ENCODE measurements around the gene SLC43A2.
"Not testable (repeated sequence)": the region's sequence is repeated elsewhere in the genome, so short reads cannot be mapped to it uniquely, and the experiment has no call there.

The SLC43A2 gene

DNA sequence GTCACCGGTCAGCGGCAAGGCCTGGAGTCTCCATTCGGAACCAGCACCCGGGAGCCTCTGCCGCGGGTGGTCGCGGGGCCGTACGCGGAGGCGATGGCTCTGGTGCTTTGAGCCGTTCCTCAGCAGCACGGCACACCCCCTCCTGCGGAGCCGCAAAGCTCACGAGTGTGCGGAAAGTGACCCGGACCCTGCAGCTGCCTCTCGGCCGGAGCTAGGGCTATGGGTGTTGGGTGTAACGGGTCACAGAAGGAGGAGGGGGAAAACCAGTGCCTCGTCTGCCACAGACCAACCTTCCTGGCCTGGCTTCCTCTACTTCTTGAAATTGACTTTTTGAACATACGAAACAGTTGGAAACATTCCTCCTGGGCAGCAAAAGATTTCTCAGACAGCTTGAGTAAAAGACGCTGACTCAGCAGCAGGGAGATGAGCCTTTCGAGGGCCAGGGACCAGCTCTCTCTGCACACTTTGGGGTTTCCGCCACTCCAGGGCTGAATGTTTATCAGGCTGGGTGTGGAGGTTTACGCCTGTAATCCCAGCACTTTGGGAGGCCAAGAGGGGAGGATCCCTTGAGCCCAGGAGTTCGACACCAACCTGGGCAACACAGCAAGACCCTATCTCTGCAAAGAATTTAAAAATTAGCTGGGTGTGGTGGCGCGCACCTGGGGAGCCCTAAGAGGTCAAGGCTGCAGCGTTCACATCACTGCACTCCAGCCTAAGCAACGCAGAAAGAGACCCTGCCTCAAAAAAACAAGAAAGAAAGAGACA lies 39.6 kb downstream of the SLC43A2 start:
- DNase-seq, result no peak

- DNase-seq, result no peak
Measured at GRCh38 chr17:1584167-1584566, 44.5 kb downstream of the SLC43A2 start.

- no peak for DNase-seq
Measured at GRCh38 chr17:1583556-1583955, 45.1 kb downstream of the SLC43A2 start.

DNA sequence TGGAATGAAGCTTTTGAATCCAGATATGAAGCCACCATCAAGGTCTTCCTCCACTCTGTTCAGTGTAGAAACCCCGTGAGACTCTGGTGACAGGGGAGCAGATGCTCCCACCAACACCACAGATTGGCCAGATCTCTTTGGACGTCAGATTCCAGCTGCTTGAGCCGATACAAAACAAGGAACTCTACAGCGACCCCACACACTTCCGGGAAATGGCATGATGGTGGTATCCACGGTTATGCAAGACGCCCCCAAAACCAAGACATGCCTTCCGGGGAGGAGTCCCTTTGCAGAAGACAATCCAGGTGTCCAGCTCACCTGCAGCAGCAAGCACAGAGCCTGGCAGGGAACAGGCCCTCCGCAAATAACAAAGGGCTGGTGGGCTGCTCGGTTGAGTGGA lies 46.3 kb downstream of the SLC43A2 start:
- DNase-seq, result no peak

DNA sequence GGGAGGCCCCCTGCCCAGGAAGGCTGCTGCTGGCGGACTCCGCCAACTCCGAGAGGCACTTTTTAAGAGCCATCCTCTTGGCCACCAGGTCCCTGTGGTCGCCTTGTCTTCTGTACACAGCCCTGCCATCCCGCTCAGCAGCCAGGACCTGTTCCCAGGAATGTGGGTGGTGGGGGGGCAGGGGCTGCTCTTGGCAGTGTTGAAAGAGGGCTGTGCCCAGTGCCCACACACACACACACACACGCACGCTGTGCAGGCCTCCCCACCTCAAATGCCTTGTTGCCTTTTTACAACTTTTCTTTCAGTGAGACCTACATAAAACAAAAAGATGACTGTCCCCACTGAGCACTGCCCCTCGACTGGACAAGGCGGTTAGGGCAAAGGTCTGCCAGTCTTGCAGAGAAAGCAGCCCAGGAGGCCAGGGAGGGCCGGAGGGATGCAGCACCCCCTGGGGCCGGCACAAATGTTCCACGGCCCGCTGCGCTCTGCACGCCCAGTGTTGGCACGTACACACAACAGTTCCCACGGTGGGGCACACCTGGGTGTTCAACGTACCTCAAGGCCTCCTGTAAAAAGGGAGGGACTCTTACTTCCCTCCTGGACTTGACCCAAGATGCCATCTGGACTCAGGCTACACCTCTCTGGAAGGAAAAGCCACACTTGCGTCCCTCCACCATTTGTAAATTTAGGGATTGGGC lies 47.5 kb downstream of the SLC43A2 start:
- no peak for DNase-seq

DNA sequence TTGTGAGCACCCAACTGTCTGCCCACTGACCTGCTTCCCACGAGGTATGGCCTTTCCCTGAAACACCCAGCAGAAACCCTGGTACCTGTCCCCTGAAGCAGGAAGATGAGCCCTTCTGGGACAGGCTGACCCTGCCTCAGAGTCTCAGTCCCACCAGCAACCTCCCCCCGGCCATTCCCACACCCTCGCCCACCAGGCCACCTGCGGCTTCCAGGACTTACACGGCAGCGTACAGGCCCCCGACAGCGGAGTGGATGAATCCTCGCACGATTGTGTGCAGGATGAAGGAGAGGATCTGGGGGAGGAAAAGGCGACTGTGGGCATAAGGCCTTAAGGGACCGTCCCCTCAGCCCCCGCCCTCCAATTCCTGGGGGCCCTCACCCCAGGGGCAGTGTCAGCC lies 50.6 kb downstream of the SLC43A2 start:
- DNase-seq, result no peak

DNA sequence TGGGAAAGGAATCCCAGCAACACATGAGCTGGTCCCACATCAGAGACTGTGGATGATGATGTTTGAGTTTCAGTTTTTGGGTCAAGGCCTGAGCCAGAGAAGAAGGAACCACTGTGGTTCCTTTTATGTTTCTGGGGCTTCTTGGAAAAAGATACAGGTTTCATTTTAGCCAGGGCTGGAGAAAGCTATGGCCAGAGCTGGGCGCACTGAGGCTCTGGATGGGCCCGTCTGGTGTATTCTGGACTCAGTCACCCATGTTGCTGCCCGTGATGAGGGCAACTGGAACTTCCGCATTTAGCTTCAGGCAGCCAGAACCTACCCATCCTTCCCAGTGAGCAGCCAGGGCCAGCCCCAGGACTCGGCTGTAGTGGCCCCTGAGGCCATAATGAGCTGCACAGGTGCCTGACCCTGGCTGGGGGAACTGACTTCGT lies 51.0 kb downstream of the SLC43A2 start:
- DNase-seq, result no peak

DNA sequence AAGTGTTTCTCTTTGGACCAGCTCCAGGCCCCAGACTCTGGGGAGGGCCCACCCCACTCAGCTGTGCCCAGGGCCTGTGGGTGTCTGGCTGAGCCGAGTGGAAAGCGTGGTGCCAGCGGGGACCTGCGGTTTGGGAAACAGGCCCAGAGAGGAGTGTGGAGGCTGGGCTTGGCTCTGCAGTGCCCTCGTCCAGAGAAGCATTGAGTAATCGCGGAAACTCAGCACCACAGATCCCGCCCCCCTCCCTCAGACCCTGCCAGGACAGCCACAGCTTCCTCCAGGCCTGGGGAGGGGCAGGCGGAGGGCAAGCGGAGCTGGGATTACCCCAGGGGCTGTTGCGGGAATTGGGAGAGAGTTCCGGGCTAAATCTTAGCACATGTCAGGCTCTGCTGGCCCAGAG lies 51.5 kb downstream of the SLC43A2 start:
- DNase-seq, result no peak

DNA sequence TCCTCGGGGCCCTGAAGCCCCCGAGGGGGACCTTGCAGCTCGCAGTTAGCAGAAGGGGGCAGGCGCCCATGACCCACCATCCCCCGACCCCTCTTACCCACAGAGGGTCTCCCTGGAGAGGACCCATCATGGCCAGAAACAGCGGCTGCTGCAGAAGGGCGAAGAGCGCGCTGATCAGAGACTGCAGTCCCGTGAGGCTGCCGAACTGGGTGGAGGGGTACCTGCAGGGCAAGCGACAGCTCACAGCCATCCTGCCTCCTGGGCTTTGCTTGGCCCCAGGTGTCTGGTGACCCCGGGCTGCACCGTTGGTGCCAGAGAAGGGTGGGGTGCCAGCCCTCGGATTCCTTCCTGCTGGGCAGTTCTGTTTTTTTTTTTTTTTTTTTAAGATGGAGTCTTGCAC lies 52.1 kb downstream of the SLC43A2 start:
- no peak for DNase-seq

- no peak for DNase-seq
Measured at GRCh38 chr17:1574697-1575471, 53.8 kb downstream of the SLC43A2 start.

- no peak for DNase-seq
Measured at GRCh38 chr17:1573932-1574696, 54.5 kb downstream of the SLC43A2 start.

DNA sequence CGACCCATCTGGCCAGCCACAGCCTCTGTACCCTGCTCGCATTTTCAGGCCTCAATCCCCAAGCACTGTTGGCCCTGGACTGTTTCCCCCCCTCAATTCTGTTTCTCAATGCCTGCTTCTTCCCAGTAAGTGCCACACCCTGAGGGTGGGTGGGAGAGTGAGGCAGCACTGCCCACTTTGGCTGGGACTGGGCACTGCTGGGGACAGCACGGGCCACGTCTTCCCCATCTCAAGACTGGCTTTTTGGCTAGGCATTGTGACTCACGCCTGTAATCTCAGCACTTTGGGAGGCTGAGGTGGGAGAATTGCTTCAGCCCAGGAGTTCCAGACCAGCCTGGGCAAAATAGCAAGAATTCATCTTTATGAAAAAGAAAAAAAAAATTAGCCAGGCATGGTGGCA lies 56.0 kb downstream of the SLC43A2 start:
- DNase-seq, result not testable (repeated sequence)

- DNase-seq, result no peak
Measured at GRCh38 chr17:1571341-1571704, 57.3 kb downstream of the SLC43A2 start.

DNA sequence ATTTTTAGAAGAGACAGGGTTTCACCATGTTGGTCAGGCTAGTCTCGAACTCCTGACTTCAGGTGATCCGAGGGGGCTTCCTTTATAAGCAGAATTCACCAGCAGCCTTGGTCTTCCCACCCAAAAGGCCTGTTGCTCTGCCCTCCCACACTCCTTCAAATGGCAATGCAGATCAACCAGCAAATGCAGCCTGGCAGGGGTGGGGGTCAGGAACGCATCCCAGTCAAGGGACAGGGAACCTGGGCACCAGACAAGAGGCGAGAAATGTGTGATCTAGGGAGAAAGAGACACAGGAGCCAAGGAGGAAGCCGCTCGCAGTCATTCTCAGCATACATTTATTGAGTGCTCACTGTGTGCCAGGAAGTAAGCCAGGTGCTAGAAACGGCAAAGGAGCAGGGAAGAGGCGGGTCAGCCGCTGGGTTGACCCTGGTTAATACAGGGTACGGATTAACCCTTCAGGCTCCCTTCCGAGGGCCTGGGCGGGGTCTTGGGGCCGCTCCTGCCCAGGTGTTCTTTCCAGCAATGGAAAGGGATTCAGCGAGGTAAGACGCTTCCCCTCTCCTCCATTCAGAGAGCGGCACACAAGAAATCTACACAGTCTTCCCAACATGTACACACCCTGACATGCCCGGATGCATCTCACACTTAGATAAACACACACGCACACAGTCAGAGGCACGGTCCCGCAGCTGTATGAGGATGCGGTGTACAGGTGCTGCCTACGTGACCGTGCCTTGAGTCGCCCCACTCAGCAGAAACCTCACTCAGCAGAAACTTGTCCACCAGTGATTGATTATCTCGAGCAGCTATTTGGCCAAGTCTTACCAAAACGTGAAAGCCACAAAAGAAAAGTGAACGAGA lies 59.5 kb downstream of the SLC43A2 start:
- DNase-seq, result no peak

- no peak for DNase-seq
Measured at GRCh38 chr17:1566505-1567199, 62.0 kb downstream of the SLC43A2 start.

DNA sequence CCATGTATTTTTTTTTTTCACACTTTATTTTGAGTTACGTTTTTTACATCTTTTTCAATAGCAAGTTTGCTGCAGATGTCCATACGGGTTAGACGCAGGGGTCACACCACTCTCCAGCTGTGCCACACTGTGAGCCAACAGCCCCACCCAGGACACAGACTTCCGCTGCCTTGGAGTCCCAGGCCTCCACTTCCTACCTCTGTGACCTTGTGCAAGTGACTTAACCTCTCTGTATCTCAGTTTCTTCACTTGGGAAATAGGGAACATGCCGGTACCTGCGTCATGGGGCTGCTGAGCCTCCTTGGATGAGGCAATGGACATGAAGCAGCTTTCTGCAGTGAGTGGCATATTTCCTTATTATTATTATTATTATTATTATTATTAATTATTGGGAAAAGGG lies 62.8 kb downstream of the SLC43A2 start:
- no peak for DNase-seq

- DNase-seq, result no peak
Measured at GRCh38 chr17:1563786-1564613, 64.6 kb downstream of the SLC43A2 start.

DNA sequence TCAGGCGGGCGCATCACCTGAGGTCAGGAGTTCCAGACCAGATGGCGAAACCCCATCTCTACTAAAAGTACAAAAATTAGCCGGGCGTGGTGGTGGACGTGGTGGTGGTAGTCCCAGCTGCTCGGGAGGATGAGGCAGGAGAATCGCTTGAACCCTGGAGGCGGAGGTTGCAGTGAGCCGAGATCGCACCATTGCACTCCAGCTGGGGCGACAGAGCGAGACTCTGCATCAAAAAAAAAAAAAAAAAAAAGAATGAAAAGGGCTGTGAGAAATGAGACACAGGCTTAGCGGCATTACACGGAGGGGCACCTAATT lies 65.2 kb downstream of the SLC43A2 start:
- not testable (repeated sequence) for DNase-seq

- no peak for DNase-seq
Measured at GRCh38 chr17:1562176-1562643, 66.4 kb downstream of the SLC43A2 start.

GRCh38 chr17:1561420-1562175 lies 67.0 kb downstream of the SLC43A2 start:
- no peak for DNase-seq

All from NCI-H187 (cell line).